HL-60/S4 treated with phorbol 12-myristate 13-acetate at 8.2 ng/mL for 4 days and 3 days (cell line): ENCODE measurements around the gene NIP7.

Experiments
- in situ Hi-C: fragments of 300-500 bp; cut with MboI; formaldehyde crosslinking; loops from 2 replicates; pipeline ENCODE4 v1.15.0; 2022; ENCODE audit warnings: low sequenced_read_pairs

NIP7 gene

DNA sequence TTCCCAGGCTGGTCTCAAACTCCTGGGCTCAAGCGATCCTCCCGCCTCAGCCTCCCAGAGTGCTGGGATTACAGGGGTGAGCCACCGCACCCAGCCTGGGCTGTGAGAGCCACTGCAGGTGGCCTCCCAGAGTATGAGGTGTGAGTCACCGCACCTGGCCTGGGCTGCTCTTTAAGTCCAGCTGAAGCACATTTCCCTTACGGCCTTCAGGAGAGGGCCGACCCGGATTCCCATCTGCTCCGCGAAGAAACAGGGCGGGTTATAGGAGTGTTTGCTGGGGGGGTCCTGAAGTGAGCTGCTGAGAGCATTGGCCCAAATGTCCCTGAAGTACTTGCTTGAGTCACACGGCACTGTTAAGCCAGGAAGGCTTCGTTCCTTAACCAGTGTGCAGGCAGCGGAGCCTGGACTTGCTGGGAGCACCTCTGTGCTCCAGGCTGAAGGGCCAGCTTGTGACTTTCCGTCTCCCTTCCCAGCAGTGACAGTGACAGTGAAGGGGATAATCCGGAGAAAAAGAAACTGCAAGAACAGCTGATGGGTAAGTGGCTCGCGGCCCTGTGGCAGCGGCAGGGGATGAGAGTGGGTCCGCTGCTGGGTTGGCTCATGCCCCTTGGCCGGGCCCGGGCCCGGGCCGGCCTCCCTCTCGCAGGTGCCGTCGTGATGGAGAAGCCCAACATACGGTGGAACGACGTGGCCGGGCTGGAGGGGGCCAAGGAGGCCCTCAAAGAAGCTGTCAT lies 21.2 kb upstream of the NIP7 start:
- in situ Hi-C loops, result no loop called here

DNA sequence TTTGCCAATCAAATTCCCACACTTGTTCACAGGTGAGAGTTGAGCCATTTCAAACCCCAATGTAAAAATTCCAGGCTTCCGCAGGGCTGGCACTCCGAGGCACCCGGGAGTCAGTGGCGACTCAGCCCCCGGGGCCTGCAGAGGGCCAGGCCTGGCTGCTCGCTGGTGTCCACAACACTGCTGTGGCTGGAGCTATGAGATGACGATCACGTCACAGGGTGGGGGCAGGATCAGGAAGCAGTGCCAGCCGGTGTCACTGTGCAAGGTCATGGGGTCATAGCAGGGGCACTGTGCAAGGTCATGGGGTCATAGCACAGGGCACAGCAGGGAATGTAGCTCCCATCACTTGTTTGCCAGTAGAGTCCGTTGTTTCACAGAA lies 20.7 kb upstream of the NIP7 start:
- in situ Hi-C loops, result no loop called here

DNA sequence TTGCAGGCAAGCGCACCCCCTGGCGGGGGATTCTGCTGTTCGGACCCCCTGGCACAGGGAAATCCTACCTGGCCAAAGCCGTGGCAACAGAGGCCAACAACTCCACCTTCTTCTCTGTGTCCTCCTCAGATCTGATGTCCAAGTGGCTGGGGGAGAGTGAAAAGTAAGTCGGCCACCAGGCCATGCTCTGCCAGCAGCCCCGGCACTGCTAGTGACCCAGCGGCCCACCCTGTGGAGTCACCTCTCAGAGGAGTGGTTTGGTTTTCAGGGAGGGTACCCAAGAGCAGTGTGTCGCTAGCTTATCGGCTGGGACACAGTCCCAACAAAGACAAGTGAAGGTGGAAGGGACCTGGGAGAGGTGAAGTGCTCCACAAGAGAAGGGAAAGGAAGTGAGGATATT lies 20.2 kb upstream of the NIP7 start:
- in situ Hi-C loops, result no loop called here

DNA sequence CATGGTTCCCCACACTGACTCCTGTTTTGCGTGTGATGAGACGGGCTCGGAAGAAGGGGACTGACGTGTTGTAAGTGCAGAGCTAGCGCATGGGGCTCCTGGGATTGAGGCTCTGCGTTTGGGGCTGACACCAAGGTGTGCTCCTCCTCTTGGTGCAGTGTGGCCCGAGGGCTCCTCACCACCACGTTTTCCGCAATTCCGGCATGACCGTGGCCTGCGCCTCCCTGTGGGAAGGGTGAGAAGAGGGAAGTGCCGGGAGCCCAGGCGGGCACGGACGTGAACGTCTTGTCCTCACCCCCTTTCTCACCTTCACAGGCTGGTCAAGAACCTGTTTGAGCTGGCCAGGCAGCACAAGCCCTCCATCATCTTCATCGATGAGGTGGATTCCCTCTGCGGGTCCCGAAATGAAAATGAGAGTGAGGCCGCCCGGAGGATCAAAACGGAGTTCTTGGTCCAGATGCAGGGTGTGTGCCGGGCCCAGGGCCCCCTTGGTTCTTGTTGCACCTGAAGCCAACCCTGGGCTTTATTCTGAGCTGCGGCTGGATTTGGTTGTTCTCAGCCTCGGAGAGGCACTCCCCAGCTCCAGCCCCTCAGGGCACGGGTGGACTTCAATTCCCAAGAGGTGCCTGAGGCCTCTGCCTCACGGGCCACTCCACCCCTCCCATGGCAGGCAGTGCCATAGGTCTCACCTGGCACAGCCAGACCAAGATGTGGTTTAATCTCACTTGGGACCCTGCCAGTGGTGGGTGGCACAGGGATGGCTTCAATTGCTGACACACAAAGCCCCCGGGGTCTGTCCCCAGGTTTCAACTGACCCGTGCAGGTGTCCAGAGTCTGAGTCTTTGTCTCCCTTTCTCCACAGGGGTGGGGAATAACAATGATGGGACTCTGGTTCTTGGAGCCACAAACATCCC lies 19.5 kb upstream of the NIP7 start:
- in situ Hi-C loops, result no loop called here

DNA sequence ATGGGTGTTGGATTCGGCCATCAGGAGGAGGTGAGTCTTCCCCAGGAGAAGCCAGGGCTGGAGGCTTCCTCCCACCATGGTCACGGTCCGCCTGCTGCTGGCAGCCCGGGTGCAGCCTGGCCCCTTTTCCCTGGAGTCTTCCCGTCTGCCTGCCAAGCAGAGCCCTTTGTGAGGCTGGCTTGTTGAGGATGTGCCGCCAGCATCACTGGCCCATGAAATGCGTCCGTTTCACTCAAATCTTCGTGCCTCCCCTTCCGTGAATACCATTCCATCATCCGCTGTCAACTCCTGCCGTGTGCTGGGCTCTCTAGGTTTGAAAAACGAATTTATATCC lies 18.9 kb upstream of the NIP7 start:
- in situ Hi-C loops, result no loop called here

DNA sequence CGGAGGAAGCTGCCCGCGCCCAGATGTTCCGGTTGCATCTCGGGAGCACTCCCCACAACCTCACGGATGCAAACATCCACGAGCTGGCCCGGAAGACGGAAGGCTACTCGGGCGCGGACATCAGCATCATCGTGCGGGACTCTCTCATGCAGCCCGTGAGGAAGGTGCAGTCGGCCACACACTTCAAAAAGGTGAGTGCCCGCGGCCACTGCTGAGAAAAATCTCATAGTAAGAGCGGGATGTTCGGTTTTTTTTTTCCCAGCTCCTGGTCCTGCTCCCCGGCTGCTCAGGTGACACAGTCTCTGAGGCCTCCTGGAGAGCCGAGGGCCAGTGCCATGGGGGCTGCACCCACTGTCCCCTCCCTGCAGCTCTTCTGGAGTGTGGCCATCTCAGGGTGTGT lies 18.5 kb upstream of the NIP7 start:
- in situ Hi-C loops, result no loop called here

DNA sequence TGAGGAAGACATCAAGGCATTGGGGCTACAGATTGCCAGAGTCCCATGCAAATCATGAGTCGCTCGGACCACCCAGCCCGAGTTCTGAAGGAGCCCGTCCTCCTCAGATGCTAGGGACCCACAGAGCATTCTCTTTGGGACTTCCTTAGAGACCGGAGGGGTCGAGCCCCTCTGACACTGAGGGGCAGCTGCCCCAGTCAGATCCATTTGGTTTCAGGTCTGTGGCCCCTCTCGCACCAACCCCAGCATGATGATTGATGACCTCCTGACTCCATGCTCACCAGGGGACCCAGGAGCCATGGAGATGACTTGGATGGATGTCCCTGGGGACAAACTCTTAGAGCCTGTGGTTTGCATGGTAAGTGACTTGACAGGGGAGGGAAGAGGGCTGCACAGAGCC lies 17.2 kb upstream of the NIP7 start:
- in situ Hi-C loops, result no loop called here

DNA sequence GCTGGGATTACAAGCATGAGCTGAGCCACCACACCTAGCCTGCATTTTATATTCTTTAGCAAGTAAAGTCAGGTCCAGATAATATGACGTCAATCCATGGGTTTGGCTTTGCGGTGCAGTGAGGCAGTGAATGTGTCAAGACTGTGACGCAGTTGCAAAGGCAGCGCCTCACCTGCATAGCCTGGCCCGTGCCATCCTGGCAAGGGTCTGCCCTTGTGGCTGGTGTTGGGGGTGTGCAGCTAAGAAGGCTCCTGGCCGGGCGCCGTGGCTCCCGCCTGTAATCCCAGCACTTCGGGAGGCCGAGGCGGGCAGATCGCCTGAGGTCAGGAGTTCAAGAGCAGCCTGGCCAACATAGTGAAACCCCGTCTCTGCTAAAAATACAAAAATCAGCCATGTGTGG lies 16.2 kb upstream of the NIP7 start:
- in situ Hi-C loops, result no loop called here

DNA sequence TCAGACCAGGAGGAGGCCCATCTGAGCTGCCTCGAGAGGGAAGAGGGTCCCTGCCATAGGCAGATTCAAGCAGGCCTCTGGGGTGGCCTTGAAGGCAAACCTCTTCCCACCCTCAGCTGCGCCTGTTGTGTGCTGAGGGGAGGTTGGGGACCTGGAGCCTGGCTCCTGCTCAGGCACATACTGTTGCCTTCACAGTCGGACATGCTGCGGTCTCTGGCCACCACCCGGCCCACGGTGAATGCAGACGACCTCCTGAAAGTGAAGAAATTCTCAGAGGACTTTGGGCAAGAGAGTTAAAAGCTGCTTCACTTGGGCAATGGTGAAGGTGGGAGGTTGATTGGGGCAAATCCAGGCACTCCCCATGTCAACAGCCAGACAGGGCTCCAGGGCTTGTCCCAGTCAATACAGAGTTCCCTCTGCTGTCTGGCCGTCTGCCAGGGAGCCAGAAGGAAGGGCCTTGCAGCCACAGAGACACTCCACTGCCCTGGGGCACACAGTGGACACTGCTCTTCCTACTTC lies 15.5 kb upstream of the NIP7 start:
- in situ Hi-C loops, result no loop called here

DNA sequence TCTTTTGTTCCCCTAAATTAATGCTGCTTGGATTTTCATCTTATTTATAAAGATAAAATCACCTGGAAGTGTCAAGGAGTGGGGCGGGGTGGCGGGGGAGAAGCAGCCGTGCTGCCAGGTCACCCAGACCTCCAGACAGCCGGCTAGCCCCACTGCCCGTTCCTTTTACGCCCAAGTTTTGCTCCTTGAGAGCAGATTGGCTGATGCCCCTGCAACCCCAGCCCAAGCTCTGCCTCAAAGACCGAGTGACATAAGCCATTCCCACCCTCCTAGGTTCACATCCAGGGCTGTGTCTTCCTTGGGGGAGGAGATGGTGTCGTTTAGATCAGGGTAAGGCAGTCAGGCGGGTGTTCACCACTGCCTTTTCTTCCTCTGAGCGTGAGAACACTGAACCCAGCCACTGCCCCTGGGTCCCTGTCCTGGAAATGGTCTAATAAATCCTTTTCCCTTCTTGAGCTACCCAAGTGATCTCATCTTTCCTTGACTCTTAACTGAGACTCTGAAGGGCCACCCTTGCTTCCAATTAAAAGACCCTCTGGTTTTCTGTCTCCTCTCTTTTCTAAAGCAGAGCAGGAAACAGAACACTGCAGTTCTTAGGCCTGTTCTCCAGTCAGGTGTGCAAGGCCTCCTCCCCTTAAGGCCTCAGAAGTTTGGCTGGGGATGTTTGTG lies 14.9 kb upstream of the NIP7 start:
- in situ Hi-C loops, result no loop called here

DNA sequence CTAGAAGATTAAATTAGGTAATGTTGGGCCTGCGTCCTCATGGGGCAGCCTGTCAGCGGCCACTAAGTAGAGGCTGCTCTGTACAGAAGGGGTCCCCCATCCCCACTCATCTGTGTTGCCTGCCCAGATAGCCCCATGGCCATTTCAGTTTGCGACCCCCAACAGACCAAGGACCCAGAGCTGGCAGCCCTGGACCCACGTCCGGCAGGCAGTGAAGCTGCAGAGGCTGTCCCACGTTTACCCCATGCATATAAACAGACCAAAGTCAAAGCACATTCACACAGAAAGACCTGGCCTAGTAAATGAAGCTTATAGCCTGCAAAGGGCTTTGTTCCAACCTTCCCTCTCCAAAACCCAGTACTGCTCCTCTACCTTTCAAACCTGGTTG lies 13.8 kb upstream of the NIP7 start:
- in situ Hi-C loops, result no loop called here

DNA sequence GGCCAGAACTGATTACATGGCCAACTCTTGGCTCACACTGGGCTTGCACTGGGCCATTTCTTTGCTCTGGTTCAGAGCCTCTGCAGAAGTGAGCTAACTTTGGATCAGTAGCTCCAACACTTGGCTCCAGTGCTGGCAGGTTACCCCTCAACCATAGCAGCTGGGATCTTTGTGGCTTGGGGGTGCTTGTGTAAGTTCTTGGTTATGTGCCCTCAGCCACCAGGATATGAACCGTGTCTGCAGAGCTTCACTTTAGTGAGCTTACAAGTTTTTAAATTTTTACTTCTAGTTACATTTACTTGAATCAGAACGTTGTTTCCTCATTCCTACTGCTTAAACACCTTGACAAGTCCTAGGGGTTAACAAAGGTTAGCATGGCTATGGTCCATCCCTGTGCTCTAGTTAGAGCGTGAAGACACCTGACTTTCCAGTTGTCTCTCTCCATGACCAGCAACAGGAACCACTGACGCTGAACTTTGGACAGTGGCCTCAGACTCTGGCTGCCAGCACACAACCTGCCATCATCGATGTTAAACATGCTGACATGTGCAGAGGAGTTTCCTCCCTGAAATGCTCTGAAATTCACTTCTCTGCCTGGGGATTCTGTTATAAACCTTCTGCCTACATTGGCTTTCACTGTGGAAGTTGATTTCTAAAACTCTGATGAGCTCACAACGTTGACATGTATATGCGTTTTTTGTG lies 13.2 kb upstream of the NIP7 start:
- in situ Hi-C loops, result no loop called here

DNA sequence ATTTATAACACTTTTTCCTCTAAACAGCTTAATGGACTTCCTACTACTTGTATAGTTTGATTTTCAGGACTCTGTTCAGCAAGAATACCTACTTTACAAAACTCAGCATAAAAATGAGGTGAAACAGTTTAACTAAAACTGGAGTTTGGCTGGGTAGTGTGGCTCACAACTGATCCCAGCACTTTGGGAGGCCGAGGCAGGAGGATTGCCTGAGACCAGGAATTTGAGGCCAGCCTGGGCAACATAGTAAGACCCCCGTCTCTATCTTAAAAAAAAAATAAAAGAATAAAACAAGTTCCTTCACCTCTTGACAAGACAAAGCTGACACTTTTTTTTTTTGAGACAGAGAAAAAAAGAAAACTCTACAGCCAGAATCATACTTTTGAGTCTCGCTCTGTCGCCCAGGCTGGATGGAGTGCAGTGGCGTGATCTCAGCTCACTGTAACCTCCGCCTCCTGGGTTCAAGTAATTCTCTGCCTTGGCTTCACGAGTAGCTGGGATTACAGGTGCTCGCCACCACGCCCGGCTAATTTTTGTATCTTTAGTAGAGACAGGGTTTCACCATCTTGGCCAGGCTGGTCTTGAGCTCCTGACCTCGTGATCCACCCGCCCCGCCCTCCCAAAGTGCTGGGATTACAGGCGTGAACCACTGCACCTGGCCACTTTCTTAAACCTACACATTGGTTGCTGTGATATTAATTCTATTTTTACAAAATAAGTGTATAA lies 11.8 kb upstream of the NIP7 start:
- in situ Hi-C loops, result no loop called here

DNA sequence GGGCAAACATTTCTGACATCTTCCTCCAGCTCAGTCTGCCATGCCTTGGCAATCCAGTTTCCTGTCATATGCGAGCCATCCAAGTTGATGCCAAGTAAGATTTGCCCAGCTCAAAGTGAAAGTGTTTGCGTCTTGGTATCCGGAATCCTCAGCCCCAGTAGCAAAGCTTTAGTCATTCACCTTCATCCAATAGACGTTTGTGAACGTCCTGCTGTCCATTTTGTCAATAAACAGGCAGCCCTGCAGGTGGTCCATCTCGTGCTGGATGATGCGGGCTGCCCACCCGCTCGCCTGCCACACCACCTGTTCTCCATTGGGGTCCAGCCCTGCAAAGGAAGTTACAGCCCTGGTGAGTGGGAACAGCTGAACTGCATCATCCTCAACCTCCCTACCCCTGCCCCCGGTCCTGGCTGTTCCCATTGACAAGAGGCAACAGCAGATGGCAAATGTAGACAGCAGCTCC lies 10.7 kb upstream of the NIP7 start:
- in situ Hi-C loops, result no loop called here

DNA sequence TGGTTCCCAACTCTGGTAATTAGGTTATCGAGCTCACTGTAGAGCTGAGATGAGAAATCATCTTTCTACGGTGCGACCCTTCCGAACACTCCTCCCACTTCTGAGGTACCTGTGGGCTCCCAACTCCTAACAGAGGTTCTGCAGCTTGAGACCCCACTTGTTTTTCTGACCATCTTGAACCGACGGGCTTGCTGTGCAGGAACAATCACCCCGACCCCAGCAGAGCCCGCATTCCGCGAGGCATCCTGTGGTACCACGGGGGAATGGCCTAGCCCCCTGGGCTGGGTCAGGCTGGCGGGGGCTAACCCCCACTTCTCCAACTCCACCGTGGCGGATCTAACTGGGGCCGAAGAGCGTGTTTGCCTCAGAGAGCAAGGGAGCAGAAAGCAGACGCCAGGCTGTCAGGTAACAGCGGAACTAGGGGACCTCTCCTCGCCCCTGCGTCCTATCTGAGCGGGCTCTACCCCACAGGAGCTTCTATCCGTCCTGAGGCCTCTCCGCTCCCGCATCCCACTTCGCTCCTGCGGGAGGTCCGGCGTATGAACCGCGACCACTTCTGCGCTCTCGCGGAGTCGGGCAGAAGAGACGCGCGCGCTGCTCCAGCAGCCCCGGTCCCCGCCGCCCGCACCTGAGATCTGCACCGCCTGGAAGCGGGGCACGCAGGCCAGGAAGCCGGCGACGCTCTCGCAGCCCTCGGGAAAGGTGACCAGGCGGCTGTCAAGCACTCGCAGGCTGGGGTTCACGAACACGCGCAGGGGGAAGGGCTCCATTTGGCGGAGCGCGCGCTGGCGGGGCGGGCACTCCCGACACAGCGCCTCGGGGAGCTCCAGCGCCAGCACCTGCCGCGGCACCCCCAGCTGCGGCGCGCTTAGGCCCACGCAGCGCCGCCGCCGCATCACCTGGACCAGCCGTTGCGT lies 9.9 kb upstream of the NIP7 start:
- in situ Hi-C loops, result no loop called here

DNA sequence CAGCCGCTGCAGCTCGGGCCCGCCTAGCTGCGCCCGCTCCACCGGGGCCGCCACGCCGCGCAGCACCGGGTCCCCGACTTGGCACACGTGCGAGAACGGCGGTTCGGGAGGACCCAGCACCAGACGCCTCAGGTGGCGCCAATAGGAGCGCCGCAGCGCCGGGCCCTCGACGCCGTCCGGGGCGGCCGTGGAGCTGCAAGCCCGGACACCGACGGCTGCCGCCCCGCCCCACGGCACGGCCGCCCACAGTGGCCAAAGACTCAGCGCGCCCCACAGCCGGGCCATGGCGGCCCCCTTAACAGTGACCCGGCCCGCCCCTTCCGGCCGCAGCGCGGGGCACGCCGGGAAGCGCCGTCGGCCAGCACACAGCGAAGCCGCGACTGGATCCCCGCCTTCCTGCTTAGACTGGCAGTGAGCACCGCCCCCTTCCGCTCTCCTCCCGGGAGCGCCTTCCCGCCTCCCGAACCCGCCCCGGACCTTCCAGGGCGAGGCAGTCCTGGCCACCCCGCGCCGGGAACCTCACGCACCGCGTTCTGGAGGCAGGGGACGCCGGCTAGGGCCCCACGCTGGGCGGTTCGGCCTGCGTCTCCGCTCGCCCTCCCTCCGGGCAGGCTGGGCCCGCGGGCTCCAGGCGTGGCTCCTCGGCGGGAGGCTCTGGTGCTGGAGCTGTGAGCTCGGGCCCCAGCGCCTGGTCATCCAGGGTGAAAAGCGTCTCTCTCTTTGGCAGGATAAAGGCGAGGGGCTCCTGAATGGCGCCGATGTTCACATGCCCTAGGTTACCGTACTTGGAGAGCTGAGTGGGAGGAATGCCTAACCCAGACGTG lies 9.1 kb upstream of the NIP7 start, which contains the start of gene PDF:
TSS of gene PDF (minus strand) at position 303 of the 824 bp plus-strand sequence. CDS start at position 285, 18 bp downstream.
- in situ Hi-C loops, result no loop called here

DNA sequence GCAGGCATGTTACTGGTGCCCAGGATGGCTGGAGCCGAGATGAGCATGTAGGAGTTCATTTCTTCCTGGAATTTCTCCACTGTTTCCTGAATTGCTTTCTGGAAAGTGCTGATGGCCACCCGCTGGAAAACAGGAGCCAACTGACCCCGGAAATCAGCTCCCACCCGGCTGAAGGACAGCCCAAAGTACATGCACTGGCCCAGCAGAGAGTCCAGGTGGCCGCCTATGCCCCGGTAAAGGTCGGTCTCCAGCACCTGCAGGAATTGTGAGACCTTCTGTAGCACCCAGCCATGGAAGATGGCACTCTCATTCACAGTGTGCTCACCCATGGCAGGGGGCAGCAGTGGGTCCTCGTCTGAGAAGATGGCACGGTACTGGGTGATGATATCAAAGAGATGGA lies 4.9 kb upstream of the NIP7 start:
- in situ Hi-C loops, result no loop called here

DNA sequence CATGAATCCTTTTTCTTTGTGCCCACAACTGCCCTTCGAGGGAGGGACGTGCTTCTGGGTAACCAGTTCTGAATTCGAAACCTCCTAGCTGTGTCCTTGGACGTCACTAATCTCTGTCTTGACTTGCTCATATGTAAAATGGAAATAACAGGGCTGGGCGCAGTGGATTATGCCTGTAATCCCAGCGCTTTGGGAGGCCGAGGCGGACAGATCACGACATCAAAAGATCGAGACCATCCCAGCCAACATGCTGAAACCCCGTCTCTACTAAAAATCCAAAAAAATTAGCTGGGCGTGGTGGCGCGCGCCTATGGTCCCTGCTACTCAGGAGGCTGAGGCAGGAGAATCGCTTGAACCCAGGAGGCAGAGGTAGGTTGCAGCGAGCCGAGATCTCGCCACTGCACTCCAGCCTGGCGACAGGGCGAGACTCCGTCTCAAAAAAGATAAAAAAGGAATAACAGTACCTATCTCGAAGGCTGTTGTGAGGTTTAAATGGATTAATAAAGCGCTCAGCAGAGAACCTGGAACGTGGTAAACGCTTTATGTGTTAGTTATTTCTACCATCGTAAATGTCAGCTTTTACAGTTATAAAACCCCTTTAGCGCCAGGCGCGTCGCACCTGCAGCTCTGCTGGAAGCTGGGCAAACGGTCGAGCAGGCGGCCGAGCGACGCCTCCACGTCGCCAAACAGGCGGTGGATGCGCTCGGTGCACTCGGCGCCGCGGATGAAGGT lies 849 bp upstream of the NIP7 start:
- in situ Hi-C loops, result no loop called here
